Gastroesophageal sphincter (tissue), 3 donors: ENCODE measurements around the gene IL34.

Experiments
- EP300 ChIP-seq: sonication (generic); formaldehyde crosslinking; IDR thresholded peaks from one replicate; pipeline ENCODE4 v1.6.1; 2017; ENCODE audit warnings: antibody characterized with exemption, mild to moderate bottlenecking
- POLR2A ChIP-seq, 2 donors: fragments of 450-650 bp; IDR thresholded peaks; one replicate each; pipeline ENCODE4 v1.6.1; 2017; ENCODE audit warnings: antibody characterized with exemption in 2 of 2, mild to moderate bottlenecking in 2 of 2, moderate library complexity in 1 of 2
- POLR2AphosphoS5 ChIP-seq: sonication (generic); formaldehyde crosslinking; IDR thresholded peaks from one replicate; pipeline ENCODE4 v1.6.1; 2017; ENCODE audit warnings: antibody characterized with exemption
- TF ChIP-seq, protein P1 (sequence below), 4 experiments: fragments of 200-600 bp in 2 of 4; fragments of 450-650 bp in 2 of 4; sonication (generic) in 1 of 4; IDR thresholded peaks; one replicate each; pipeline ENCODE4 v1.5.1; 2017 to 2019; ENCODE audit warnings: antibody characterized with exemption in 4 of 4, mild to moderate bottlenecking in 2 of 4, moderate library complexity in 2 of 4

- TF ChIP-seq POLR2A (IDR thresholded peaks at IDR 0.05) (no peak), POLR2AphosphoS5 (no peak), EP300 (no peak)
- TF ChIP-seq, protein P1, sequence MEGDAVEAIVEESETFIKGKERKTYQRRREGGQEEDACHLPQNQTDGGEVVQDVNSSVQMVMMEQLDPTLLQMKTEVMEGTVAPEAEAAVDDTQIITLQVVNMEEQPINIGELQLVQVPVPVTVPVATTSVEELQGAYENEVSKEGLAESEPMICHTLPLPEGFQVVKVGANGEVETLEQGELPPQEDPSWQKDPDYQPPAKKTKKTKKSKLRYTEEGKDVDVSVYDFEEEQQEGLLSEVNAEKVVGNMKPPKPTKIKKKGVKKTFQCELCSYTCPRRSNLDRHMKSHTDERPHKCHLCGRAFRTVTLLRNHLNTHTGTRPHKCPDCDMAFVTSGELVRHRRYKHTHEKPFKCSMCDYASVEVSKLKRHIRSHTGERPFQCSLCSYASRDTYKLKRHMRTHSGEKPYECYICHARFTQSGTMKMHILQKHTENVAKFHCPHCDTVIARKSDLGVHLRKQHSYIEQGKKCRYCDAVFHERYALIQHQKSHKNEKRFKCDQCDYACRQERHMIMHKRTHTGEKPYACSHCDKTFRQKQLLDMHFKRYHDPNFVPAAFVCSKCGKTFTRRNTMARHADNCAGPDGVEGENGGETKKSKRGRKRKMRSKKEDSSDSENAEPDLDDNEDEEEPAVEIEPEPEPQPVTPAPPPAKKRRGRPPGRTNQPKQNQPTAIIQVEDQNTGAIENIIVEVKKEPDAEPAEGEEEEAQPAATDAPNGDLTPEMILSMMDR (IDR thresholded peaks at IDR 0.05) = no peak
Measured at GRCh38 chr16:70656712-70657263, 10.4 kb downstream of the IL34 start.
